HG02870 (cell line): ENCODE results near the gene C16orf74.

ENCODE experiments used
- ATAC-seq: cut with Tn5 transposase; IDR thresholded peaks from one replicate; pipeline ENCODE4 v1.9.1; 2021; ENCODE audit warnings: mild to moderate bottlenecking, moderate library complexity; ENCODE audit not compliant: unreplicated experiment

C16orf74 gene

GRCh38 chr16:85676466-85676865, 74.4 kb downstream of the C16orf74 start:
- no peak for ATAC-seq

GRCh38 chr16:85675251-85675874, 75.5 kb downstream of the C16orf74 start:
- ATAC-seq = no peak

GRCh38 chr16:85674828-85675227, 76.1 kb downstream of the C16orf74 start:
- ATAC-seq = no peak

- no peak for ATAC-seq
These were observed 76.5 kb downstream of the C16orf74 start for GRCh38 chr16:85674418-85674755.

GRCh38 chr16:85673529-85674417, 77.1 kb downstream of the C16orf74 start:
- ATAC-seq = no peak

- no peak for ATAC-seq
These were observed 80.1 kb downstream of the C16orf74 start for GRCh38 chr16:85670840-85671239.

- no peak for ATAC-seq
These were observed 82.0 kb downstream of the C16orf74 start for GRCh38 chr16:85668676-85669424.

GRCh38 chr16:85667841-85668413, 83.0 kb downstream of the C16orf74 start:
- no peak for ATAC-seq

GRCh38 chr16:85667261-85667660, 83.6 kb downstream of the C16orf74 start:
- no peak for ATAC-seq

- no peak for ATAC-seq
These were observed 85.0 kb downstream of the C16orf74 start for GRCh38 chr16:85665929-85666328.

GRCh38 chr16:85665373-85665740, 85.5 kb downstream of the C16orf74 start:
- ATAC-seq = no peak

GRCh38 chr16:85664580-85665372, 86.1 kb downstream of the C16orf74 start:
- ATAC-seq = no peak

- no peak for ATAC-seq
These were observed 87.0 kb downstream of the C16orf74 start for GRCh38 chr16:85663891-85664321.

- ATAC-seq = no peak
These were observed 87.7 kb downstream of the C16orf74 start for GRCh38 chr16:85662976-85663830.

- ATAC-seq = no peak
These were observed 88.4 kb downstream of the C16orf74 start for GRCh38 chr16:85662482-85662812.

- ATAC-seq = no peak
These were observed 89.0 kb downstream of the C16orf74 start for GRCh38 chr16:85661740-85662481.

GRCh38 chr16:85660843-85661739, 89.8 kb downstream of the C16orf74 start:
- ATAC-seq = no peak
